HG02571 (cell line): ENCODE data around the gene SERINC3.
"Not testable (repeated sequence)": the region's sequence is repeated elsewhere in the genome, so short reads cannot be mapped to it uniquely, and the experiment has no call there.

ENCODE experiments used
- ATAC-seq: cut with Tn5 transposase; IDR thresholded peaks from one replicate; pipeline ENCODE4 v1.9.1; 2021; ENCODE audit warnings: mild to moderate bottlenecking, moderate library complexity; ENCODE audit not compliant: unreplicated experiment

Gene SERINC3

DNA sequence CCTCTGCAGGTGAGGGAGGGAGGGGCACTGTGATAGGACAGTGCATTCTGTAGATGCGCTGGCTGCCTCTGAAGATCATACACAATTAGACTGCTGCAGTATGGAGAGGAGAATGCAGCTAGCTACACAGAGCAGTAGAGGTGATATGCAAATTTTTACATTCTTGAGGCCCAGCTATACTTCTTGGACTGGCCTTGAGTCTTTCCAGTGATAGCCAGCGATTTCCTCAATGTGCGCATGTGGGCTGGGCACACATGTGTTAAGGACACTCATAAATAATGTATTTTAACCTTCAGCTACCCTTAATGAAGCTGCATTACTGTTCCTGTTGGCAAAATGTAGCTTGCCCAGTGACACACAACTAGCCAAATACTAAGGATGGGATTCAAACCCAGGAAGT lies 27.2 kb downstream of the SERINC3 start:
- ATAC-seq, result no peak

DNA sequence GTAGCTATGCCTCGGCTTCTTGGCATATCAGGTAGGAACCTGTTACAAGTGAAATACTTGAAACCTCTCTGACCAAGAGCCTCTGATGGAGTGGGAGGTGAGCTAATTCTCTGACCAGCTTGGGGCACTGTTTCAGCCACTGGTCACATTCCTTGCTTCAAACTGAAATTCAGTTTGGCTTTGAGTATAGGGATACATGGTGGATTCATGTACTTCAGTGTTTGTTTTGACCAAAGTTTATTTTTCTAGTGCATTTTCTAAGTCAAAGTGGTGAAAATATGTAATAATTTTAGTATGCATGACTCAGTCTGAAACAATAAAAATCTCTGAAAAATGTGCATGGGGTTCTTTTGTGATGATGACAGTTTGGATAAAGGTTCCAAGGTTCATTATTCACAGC lies 27.6 kb downstream of the SERINC3 start:
- ATAC-seq, result no peak

DNA sequence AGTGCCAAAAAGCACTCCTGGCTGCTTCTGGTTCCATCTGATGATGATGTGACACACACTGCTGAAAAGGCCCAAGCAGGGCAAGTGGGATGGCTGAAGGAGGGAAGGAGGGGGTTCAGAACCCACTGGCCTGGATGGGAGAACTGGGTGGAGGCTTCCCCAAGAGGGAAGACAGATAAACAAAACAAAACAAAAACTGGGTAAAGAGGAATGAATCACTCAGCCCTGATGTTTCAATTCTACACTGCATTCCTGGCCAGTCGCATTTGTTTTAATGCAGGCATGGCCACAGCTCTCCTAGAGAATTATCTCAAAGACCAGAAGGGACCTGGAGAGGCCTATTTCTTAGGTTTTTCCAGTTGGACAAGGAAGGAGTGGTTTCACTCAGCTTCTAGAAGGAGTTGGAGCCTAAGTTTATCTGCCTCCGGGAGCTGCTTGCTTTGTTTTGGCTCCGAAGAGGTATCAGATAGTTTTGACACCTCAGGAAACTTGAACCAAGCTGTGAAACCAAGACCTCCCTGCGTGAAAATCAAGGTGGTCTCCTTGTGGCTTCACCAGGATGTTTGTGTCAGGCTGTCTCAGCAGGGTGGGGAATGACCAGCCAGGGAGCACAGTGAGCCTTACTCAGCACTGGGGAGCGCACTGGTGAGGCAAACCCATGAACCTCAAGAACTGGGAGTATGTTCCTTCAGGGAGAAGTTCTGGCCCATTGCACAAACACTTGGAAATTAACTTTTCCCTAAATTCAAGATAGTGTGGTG lies 30.1 kb downstream of the SERINC3 start:
- ATAC-seq, result no peak

DNA sequence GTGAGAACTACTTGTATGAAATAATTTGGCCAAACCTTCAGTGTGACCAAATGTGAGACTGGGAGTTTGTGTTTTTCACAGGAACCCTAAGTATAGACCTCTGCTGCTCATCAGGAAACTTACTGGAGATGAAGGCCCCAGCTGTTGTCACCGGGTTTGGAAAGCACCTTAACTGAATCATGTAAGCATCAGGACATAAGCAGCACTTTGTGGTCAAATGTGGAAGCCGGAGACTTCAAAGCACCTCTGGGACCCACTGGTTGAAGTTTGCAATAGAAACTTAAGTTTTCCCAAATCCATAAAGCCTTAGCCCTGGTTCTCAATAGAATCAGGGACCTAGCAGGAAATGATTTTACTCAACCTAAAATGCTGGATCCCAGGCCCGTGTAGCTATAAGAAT lies 31.9 kb downstream of the SERINC3 start:
- ATAC-seq, result no peak

DNA sequence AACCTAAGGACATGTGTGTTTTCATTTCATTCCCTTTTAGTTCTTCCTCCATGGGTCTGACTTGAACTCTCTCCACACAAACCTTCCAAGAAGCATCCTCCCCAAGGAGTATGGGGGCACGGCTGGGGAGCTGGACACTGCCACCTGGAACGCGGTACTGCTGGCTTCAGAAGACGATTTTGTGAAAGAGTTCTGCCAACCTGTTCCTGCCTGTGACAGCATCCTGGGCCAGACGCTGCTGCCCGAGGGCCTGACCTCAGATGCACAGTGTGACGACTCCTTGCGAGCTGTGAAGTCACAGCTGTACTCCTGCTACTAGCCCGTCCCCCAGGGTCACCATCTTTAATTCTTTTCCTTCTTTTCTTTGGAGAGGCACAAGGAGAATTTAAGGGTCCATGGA lies 32.6 kb downstream of the SERINC3 start:
- no peak for ATAC-seq

DNA sequence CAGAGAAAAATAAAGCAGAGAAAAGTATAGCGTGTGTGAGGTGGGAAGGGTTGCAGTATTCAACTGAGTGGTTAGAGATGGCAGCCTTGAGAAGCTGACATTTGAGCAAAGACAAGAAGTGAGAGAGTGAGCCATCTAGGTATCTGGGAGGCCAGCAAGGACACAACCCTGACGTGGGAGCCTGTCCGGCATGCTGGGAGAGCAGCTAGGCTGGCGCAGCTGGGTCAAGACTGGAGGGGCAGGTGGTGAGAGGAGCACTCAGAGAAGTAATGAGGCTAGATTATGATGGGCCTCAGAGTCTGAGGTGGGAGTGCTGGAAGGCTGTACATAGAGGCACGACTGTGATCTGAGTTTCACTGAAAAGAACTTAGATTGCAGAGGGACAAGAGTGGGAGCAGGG lies 33.3 kb downstream of the SERINC3 start:
- ATAC-seq, result no peak

DNA sequence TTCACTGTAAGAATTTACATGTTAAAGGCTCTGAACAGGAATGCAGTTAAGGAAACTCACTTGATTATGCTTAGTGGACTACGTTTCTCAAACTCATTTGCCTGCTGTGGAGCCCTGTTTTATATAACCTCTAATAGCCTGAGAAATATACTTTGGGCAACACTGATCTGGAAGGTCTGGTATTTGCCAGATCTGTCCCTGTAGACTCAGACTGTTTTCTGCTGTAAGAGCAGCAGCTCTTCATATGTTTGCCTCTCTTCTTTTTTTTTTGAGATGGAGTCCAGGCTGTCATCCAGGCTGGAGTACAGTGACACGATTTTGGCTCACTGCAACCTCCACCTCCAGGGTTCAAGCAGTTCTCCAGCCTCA lies 36.1 kb downstream of the SERINC3 start:
- no peak for ATAC-seq

DNA sequence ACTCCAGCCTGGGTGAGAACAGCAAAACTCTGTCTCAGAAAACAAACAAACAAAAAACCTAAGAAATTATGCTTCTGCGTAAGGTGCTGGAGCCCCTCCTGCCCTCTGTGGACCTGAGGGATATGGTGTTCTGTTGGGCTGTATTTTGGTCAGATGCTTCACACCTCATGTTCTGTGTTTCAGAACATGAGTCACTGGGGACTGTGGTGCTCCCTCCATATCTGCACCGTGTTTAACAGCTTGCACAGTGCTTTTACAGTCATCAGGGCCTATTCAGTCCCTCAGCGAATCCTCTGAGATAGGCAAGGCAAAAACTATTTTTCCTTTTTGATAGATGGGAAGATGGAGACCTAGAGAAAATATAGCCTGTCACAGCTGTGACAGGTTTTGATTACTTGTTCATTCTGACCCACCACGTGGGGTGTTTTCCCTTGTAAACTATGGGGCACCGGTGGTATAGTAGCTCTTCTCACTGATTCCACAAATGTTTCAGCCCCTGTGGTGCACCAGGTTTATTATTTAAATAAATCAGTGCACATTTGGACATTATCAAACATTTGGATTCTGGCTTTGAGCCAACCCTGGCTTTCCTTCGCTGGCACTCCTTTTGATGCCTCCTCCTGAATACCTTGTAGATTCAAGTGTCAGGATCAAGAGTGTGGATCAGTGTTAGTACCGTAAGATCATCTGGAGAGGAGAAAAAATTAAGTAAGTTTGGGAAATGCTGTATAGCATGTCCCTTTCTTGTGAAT lies 36.6 kb downstream of the SERINC3 start:
- ATAC-seq, result no peak

DNA sequence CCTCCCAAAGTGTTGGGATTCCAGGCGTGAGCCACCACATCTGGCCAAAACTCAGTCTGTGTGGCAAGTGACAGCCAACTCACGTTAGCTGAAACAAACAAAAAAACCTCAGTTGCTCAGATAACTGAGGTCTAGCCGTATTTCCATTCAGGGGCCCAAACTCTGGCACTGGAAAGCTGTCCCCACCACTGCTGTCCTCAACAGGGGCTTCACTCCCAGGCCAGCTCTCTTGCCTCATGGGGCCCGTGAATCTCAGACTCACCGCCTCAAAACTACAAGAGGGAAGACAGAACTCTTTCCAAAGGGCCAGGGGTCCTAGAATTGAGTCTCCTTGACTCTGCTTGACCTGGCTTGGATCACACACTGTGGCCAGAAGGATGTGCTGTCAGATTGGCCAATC lies 38.8 kb downstream of the SERINC3 start:
- no peak for ATAC-seq

DNA sequence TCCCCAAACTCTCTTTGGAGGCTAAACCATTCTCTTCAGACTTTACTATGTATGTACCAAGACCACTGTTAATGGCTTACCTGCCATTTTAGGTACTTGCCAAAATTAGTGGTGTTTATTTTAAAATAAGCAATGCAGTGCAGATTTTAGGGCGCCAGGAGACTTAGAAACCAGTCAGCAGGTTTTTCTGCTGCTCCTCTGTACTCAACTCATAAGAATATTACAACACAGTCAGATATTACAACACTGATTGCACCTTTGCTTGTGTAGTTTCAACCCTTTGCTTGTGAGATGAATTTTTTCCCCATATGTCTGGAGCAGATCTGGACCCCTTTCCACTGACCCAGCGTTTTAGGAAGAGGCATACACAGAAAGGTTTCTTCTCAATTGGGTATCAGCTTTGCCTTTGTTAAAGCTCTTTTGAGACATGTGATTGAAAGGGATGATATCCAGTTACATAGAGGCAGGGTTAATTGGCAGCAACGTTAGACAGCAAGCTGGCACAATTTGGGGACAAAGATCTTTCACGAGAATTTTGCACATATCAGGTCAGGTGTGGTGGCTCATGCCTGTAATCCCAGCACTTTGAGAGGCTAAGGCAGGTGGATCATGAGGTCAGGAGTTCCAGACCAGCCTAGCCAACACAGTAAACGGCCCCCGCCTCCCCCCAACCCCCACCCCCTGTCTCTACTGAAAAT lies 40.0 kb downstream of the SERINC3 start:
- no peak for ATAC-seq

DNA sequence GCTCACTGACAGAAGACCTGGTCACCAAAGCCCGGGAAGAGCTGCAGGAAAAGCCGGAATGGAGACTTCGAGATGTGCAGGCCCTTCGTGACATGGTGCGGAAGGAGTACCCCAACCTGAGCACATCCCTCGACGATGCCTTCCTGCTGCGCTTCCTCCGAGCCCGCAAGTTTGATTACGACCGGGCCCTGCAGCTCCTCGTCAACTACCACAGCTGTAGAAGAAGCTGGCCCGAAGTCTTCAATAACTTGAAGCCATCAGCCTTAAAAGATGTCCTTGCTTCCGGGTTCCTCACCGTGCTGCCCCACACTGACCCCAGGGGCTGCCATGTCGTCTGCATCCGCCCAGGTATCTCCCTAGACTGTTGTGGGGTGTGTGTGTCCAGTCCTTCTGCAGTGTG lies 41.8 kb downstream of the SERINC3 start:
- ATAC-seq, result no peak

DNA sequence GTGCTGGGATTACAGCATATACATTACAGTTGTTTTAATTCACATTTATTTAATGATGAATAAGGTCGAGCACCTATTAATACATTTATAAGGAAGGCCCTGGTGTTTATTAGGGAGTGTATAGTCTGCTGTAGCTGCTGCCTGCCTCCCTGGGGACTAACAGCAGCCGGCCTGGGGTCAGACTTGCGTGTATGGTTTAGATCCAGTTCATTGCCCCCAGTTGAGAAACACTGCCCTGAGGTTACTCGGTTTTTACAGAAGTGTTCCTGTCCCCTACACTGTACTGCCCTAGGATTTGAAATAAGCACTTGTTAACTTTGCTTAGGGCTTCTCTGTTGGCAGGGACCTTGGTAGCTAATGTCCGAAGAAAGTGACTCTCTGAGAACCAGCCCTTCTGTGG lies 42.2 kb downstream of the SERINC3 start:
- no peak for ATAC-seq

DNA sequence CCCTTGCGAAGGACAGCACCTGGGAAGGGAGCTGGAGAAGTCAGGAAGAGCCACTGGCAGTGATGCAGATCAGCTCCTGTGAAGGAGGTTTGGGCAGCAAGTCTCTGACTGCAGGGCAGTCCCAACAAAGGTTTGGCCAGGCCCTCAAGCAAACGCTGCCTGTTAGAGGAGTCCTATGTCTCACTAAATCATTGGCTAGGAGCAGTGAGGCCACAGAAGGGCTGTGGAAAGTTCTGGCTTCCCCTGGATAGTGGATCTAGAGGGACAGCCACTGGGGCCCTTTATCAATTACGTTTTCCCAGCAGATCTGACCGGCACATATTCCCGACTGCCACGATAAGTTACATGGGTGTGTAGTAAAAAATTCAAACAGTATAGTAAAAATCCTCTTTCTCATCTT lies 43.7 kb downstream of the SERINC3 start:
- no peak for ATAC-seq

DNA sequence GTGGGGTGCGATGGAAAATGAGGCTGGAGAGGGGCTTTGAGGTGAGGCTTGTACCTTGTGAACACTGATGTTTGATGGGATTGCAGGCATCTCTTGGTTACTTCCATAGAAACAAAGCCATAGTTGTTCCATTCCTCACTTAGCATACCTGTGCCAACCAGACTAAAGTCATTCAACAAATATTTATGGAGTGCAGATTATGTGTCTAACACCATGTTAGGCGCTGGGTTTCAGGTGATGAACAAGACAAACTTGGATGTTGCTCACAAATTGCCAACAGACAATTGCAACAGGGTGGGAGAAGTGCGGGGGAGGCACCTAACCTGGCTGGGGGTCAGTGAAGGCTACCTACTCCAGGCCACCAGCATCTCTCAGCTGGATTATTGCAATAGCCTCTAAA lies 44.7 kb downstream of the SERINC3 start:
- no peak for ATAC-seq

DNA sequence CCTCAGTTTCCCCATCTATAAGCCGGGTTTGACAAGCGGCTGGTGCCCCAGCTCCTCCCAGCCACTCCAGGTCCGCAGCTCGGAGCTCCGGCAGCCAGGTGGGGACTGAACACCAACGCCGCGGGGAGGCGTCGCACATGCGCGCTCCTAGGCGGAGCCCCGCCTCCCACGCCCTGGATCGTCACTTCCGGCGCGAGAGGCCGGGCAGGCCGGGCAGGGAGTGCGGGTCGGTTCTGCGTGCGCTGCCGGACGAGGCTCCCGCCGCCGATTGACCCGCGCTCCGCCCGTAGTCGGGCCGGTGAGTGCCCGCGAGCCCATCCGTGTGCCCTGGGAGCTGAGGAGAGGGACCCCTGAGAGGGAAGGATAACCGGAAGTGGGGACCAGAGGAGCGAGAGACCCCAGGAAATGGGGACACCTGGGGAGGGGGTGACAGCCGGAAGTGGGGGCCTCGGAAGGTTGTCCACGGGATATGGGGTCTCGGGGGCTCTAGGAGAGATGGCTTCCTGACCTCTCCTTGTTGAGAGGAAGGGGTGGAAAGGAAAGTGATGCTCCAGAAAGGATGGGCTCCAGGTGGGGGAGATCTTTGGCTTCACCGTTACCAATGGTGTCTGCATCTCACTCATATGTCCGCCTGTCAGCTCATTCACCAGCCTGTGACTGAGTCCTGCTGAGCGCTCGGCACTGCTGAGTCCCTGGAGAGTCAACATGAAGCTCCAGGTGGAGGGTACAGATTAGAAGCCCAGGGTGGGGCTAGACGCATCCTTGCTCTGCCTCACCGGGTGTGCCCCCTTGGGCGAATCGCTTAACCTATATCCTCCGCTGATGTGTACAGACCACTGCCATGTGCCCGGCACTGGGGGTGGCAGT lies 45.9 kb downstream of the SERINC3 start, which contains the start of gene TTPAL:
TSS of gene TTPAL (plus strand) at position 181 of the 867 bp plus-strand sequence. CDS start 4,126 bp downstream, outside the sequence.
- ATAC-seq, result peak; percentile 93

DNA sequence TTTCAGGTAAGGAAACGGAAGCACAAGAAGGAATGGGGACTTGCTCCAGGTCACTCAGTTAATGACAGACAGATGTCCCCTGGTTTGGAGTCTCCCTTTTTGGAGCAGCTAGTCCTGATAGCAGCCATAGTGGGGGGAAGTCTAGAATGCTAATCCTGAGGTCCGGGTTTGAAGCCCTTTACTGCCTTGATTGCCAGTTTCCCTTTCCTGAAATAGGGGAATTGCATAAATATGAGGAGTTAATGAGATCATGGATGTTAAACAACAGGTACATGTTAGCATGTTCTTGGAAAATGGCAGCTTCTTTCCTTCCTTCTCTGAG lies 46.5 kb downstream of the SERINC3 start:
- ATAC-seq, result no peak

DNA sequence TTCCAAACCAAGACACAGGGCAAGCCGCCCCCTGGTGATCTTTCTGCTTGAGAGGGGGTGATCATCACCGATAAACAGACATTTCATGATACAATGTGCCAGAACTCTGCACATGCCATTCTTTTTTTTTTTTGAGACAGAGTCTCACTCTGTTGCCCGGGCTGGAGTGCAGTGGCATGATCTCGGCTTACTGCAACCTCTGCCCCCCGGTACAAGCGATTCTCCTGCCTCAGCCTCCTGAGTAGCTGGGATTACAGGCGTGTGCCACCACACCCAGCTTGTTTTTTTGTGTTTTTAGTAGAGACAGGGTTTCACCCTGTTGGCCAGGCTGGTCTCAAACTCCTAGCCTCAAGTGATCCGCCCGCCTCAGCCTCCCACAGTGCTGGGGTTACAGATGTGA lies 49.6 kb downstream of the SERINC3 start:
- not testable (repeated sequence) for ATAC-seq

DNA sequence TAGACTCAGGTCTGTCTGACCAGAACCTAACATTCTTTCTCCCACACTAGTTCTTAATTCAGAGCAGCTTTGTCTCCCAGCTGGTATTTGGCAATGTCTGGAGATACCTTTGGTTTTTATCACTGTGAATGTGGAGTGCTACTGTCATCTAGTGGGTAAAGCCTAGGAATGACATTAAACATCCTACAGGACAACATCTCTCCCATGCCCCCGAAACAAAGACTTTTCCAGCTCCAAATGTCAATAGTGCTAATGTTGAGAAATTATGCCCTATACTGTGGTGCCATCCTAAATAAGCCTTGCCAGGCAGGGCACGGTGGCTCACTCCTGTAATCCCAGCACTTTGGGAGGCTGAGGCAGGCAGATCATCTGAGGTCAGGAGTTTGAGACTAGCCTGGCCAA lies 50.4 kb downstream of the SERINC3 start:
- ATAC-seq, result no peak

DNA sequence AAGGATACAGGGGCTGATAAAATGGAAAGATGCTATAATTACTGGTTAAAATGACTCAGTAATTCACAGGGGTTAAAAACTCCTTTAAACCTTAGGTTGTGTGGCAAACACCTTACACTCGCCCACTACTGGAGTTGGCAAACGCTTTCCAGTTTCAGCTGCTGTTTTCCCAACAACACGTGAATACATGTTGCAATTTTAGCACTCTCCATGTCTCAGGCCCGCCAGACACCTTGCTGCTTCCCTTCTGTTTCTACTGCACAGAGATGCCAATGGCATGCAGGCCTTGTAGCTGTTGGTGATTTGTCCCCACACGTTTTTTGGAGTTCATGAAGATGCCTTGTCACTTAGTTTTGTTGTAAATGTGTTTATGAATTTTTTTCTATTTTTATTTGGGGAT lies 51.5 kb downstream of the SERINC3 start:
- ATAC-seq, result no peak

DNA sequence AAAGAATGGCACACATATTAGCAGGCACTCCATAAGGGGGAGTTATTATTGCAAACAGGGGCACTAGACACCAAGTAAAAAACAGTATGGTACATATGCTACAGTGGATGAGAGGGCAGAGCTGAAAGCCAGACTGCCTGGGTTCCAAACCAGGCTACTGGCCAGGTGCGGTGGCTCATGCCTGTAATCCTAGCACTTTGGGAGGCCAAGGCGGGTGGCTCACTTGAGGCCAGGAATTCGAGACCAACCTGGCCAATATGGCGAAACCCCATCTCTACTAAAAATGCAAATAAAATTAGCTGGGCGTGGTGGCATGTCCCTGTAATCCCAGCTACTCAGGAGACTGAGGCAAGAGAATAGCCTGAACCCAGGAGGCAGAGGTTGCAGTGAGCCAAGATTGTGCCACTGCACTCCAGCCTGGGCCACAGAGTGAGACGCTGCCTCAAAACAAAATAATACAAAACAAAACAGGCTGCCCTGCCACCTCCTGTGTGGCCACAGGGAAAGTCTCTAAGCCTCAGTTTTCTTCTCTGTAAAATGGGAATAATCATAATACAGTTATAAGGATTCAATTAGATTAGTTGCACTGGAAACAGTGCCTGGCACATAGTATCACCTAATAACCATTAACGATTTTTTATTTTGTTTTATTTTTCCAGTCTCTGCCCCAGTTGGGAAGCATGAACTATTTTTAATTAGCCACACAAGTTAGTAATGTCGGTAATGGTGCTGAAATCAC lies 53.7 kb downstream of the SERINC3 start:
- no peak for ATAC-seq
